GM12891 (cell line): ENCODE results near the gene GPR84.

Experiments used
- PAX5 ChIP-seq: IDR thresholded peaks from 2 replicates; pipeline ENCODE4 v1.6.1; 2011; ENCODE audit warnings: low read length, moderate library complexity, mild to moderate bottlenecking; ENCODE audit not compliant: insufficient read depth, severe bottlenecking
- POLR2A ChIP-seq: IDR thresholded peaks from 2 replicates; pipeline ENCODE4 v1.6.1; 2011; ENCODE audit warnings: low read depth, low read length, control low read depth
- POLR2AphosphoS5 ChIP-seq: IDR thresholded peaks from 2 replicates; pipeline ENCODE4 v1.6.1; 2011; ENCODE audit warnings: low read depth, low read length, control low read depth
- TAF1 ChIP-seq: IDR thresholded peaks from 2 replicates; pipeline ENCODE4 v1.6.1; 2011; ENCODE audit warnings: low read depth, low read length, control low read depth

DNA sequence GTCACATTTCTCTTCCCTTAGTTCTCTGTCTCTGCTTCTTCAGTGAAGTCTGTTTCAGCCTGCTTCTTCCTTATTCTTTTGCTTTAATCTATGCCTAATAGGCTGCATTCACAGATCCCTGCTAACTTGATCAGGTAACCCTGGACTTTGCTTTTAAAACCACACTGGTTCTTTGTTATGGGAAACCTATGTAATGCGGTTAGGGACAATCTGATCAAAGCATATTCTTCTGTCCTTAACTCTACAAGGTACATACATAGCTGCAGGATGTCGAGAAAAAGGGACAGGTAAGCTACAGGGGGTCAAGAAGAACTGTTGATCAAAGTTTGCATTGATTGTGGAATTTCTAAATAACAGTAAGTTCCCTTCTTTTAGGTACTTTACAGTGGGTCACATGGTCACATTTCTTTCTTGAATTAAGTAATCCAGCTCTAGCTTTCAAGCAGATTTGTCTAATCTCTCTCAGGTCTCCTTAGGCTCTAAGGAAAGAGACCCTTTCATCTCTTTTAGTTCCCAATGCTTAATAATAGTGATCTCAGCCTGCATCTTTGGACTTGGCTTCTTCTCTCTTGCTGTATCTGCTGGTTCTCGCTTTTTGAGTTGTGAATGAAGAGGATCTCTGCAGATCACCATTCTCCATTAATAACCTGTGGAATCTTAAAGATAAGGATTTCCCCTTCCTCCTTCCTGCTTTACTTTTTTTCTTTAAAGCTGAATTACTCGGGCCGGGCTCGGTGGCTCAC, 35.5 kb downstream of the GPR84 start:
- TF ChIP-seq TAF1 (no peak), POLR2A (no peak), PAX5 (no peak), POLR2AphosphoS5 (no peak)
